A673 (cell line): ENCODE measurements around the gene CFAP61. TPM values are rescaled to one million over a fixed set of nuclear protein-coding genes. Genes with fewer than 3 reads are reported as not detected.

Experiments used
- BruUV-seq: library from RNA; stranded (reverse); fragments of 400-500 nt; replicated peaks from 2 replicates; lab custom pipeline; 2021; lab: Mats Ljungman, UMichigan
- CTCF ChIA-PET: fragments of 300-600 bp; sonication (Branson Sonifier 250); formaldehyde crosslinking; loops from one replicate; lab custom pipeline; 2022; ENCODE audit warnings: antibody characterized with exemption; lab: Charles Lee
- POLR2A ChIA-PET: fragments of 300-600 bp; sonication (Branson Sonifier 250); formaldehyde crosslinking; loops from one replicate; lab custom pipeline; 2022; ENCODE audit warnings: antibody characterized with exemption; ENCODE audit not compliant: low non-redundant PET; lab: Charles Lee
- DNase-seq: peaks from one replicate; pipeline ENCODE4 v3.0.0-alpha.2; 2015; ENCODE audit warnings: low spot score
- H3K27ac ChIP-seq: fragments of 200-600 bp; sonication (generic); 2 replicates; pipeline ENCODE4 v1.5.1; 2016; ENCODE audit warnings: mixed run types, low read depth, mild to moderate bottlenecking, mixed read lengths, antibody characterized with exemption, low read length; ENCODE audit not compliant: poor library complexity, severe bottlenecking
- H3K27me3 ChIP-seq: fragments of 200-600 bp; sonication (generic); replicated peaks from 2 replicates; pipeline ENCODE4 v1.6.1; 2017; ENCODE audit warnings: mixed run types, low read depth, mild to moderate bottlenecking, mixed read lengths, antibody characterized with exemption, low read length; ENCODE audit not compliant: insufficient read depth, poor library complexity
- H3K36me3 ChIP-seq: fragments of 200-600 bp; sonication (generic); 2 replicates; pipeline ENCODE4 v1.6.1; 2016; ENCODE audit warnings: mixed run types, mild to moderate bottlenecking, mixed read lengths, antibody characterized with exemption, low read length; ENCODE audit not compliant: insufficient read depth, poor library complexity, severe bottlenecking
- H3K4me1 ChIP-seq: fragments of 200-600 bp; sonication (generic); 2 replicates; pipeline ENCODE4 v1.6.1; 2017; ENCODE audit warnings: mixed run types, mild to moderate bottlenecking, mixed read lengths, antibody characterized with exemption, low read length; ENCODE audit not compliant: insufficient read depth, poor library complexity, severe bottlenecking
- H3K4me3 ChIP-seq: fragments of 200-600 bp; sonication (generic); 2 replicates; pipeline ENCODE4 v1.5.1; 2016; ENCODE audit warnings: low read depth, mixed run types, mild to moderate bottlenecking, mixed read lengths, low read length; ENCODE audit not compliant: poor library complexity, severe bottlenecking
- H3K9me3 ChIP-seq: fragments of 200-600 bp; sonication (generic); 2 replicates; pipeline ENCODE4 v1.6.1; 2016; ENCODE audit warnings: mixed run types, low read depth, mild to moderate bottlenecking, mixed read lengths, antibody characterized with exemption, low read length; ENCODE audit not compliant: poor library complexity, severe bottlenecking
- CTCF ChIP-seq: fragments of 300-800, 200-600 bp; sonication (generic); conservative IDR thresholded peaks from 2 replicates; pipeline ENCODE4 v1.5.1; 2017; ENCODE audit warnings: low read depth, mild to moderate bottlenecking, antibody characterized with exemption, low read length, moderate library complexity, mixed read lengths
- EZH2 ChIP-seq: fragments of 200-600 bp; sonication (generic); IDR thresholded peaks from 2 replicates; pipeline ENCODE4 v1.6.1; 2017; ENCODE audit warnings: borderline replicate concordance, low read depth, mild to moderate bottlenecking, mixed read lengths, antibody characterized with exemption, low read length; ENCODE audit not compliant: poor library complexity, severe bottlenecking
- intact Hi-C: fragments of 100-400 bp; cut with micrococcal nuclease; formaldehyde crosslinking; loops from one replicate; pipeline ENCODE4 v1.10.0; 2022; ENCODE audit not compliant: unreplicated experiment
- total RNA-seq: library from RNA; stranded (reverse); gene quantifications from 2 replicates; pipeline ENCODE4 v1.2.3, GENCODE V29; 2021

CFAP61 gene
- total RNA-seq, 1 experiment from 2014 or later, result not detected

GRCh38 chr20:20393207-20394120, 341.1 kb downstream of the CFAP61 start:
- H3K4me1 ChIP-seq, result no peaks in the 10 kb centered on the region
- no TSS peak for BruUV-seq

GRCh38 chr20:20395087-20395486, 342.8 kb downstream of the CFAP61 start:
- POLR2A ChIA-PET, result no interaction called here
- intact Hi-C loops, result no loop called here

More at GRCh38 chr20:20393207-20394120, 341.1 kb downstream of the CFAP61 start:
- no peak overlapping the region for H3K27ac ChIP-seq
- DNase-seq, result no peak
- no peaks in the 10 kb centered on the region for H3K9me3 ChIP-seq
- no peaks in the 10 kb centered on the region for H3K36me3 ChIP-seq
- ChIA-PET CTCF (no interaction called here), POLR2A (no interaction called here)
- no peak for TF ChIP-seq EZH2
- no peak for TF ChIP-seq CTCF
- H3K4me3 ChIP-seq, result no peak overlapping the region
- intact Hi-C loops, result no loop called here
- no peaks in the 10 kb centered on the region for H3K27me3 ChIP-seq

GRCh38 chr20:20395903-20396568, 343.7 kb downstream of the CFAP61 start:
- Histone ChIP-seq H3K4me1 (no peaks in the 10 kb centered on the region), H3K27ac (no peak overlapping the region), H3K4me3 (no peak overlapping the region), H3K27me3 (no peaks in the 10 kb centered on the region), H3K36me3 (no peaks in the 10 kb centered on the region), H3K9me3 (no peaks in the 10 kb centered on the region)
- CTCF ChIA-PET, result no interaction called here
- no TSS peak for BruUV-seq
- POLR2A ChIA-PET, result no interaction called here
- DNase-seq, result no peak
- intact Hi-C loops, result no loop called here
- TF ChIP-seq EZH2 (no peak), CTCF (no peak)

More at GRCh38 chr20:20395087-20395486, 342.8 kb downstream of the CFAP61 start:
- no peaks in the 10 kb centered on the region for H3K36me3 ChIP-seq
- H3K27ac ChIP-seq, result no peak overlapping the region
- H3K4me1 ChIP-seq, result no peaks in the 10 kb centered on the region
- BruUV-seq, result no TSS peak
- H3K4me3 ChIP-seq, result no peak overlapping the region
- no peaks in the 10 kb centered on the region for H3K9me3 ChIP-seq
- TF ChIP-seq CTCF (no peak), EZH2 (no peak)
- CTCF ChIA-PET, result no interaction called here
- DNase-seq, result no peak
- no peaks in the 10 kb centered on the region for H3K27me3 ChIP-seq
